Endometrium (tissue), 2 donors: ENCODE results near the gene ARL11.
A peak's percentile ranks its signal among the peaks of the same experiment; 100 is the strongest.

Source experiments
- FAIRE-seq: peaks from 2 replicates; lab custom pipeline; 2012; peaks lifted over from hg19 to GRCh38; lab: Jason Lieb, UNC
- donor health status: control.
- donor health status: control.

Gene ARL11

GRCh38 chr13:49649963-49650312 lies 21.6 kb downstream of the ARL11 start:
- FAIRE-seq, result no peak

GRCh38 chr13:49651570-49652354 lies 23.5 kb downstream of the ARL11 start:
- no peak for FAIRE-seq

DNA sequence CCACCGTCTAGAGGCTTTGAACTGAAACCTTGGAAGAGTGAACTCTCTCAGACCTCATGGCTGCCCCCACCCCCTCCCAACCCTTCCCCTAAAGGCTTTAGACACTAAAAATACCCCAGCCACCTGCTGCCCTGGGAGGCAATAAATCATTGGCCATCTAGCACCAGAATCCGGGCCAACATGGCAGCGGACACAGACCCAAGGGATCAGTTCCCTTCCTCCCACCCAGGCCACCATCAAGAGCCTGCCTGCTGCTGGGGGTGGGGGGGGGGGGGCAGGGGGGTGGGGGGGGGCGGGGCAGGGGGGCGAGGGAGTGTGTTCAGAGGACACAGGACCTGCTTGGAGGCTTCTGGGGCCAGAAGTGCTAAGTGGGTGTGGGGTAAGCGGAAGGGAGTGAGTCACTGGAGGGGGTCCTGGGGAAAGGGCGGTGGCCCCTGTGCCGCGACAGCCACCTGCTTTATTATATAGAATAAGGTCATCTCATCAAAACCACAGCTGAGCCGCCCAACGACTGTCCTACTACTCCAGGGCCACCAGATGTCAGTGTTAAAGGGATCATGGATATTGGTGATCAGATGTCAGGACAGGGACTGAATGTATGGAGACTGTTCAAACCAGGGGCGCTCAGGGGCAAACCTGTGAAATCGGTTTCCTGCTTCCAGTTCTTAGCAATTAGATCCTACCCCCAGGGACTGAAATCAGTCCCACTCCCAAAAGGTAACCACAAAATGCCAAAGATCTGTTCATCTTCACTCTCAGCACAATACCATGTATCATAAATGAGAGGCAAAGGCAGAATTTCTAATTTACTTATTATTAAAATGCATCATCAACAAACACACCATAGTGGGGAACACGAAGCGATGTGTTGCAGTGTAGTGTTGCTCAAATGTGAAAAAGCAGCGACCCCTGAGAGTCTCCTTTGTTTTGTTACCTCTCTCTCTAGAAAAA lies 24.3 kb downstream of the ARL11 start:
- no peak for FAIRE-seq

DNA sequence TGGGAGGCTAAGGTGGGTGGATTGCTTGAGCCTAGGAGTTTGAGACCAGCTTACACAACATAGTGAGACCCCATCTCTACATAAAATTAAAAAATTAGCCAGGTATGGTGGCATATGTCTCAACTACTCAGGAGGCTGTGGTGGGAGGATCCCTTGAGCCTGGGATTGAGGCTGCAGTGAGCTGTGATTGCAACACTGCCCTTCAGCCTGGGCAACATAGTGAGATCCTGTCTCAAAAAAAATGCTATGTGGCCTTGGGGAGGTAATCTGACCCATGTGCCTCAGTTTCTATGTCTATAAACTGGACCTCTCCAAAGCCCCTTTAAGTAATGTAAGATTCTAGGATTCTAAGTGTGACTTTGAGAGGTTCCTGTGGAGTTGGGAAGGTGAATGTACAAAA lies 25.2 kb downstream of the ARL11 start:
- FAIRE-seq, result no peak

DNA sequence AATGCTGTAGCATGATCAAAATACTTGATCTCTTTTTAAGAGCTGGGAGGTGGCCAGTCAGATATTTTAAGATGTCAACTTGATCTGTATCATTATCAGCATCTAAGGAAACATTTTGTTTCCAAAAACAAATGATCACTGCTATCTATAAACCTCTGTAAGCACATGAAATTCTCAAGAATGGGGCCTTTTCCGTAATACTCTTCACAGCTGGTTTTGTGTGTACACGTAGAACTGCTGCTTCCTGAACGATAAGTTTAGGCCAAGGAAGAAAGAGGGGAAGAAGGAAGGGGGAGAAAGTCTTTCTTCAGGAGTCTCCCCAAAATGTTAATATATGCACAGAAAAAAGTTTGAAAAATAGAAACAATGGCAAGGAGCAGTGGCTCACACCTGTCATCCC lies 25.7 kb downstream of the ARL11 start:
- FAIRE-seq, result no peak

DNA sequence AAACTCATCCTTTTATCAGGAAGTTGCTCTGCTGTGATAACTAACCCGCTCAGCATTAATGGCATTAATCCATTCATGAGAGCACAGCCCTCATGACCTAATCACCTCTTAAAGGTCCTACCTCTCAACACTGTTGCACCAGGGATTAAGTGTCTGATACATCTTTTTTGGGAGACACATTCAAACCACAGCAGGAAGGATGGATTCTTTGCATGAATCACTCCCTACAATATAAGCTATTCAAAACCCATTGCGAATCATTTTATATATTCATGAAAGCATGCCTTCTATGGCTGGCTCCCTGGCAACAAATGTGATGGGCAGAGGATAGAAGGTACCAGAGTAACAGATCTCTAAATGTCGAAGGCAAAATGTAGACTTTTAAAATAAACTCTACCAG lies 27.6 kb downstream of the ARL11 start:
- FAIRE-seq, result no peak

DNA sequence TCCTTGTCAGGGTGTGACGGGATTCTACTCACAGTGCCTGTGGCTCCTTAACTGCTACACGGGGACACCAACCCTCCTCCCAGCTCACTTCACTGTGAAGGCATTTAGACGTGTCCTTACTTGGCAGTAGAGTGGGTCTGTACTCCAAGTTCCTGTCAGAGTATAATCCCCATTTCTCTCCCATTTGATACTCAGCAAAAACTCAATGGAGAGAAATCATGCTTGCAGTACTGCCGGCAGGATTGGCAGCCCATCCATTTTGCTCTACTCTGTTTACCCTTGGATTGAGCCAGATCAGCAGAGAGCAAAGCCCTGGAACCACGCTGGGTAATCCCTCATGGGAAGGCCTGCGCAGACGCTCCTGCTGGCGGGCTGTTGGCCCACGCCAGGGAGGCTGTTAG lies 28.9 kb downstream of the ARL11 start:
- FAIRE-seq, result no peak

GRCh38 chr13:49664606-49665005 lies 36.3 kb downstream of the ARL11 start:
- no peak for FAIRE-seq

DNA sequence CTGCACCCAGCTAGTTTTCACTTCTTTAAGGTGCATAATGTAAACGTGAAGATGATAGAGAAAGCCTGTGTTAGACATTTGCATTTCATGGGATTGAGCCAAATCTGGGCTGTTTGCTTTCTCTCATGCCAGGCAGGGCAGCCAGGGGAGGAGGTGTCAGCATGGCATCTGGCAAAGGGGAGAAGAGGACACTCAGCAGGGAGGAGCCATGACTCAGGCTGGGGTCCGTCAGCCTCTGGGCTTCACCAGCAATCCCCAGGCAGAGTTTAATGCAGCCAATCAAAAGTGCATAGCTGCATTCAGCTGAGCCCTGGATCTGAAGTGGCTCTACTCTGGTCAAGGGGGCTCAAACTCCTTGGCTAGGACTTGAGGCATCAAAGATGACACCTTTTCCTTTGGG lies 39.5 kb downstream of the ARL11 start:
- no peak for FAIRE-seq

DNA sequence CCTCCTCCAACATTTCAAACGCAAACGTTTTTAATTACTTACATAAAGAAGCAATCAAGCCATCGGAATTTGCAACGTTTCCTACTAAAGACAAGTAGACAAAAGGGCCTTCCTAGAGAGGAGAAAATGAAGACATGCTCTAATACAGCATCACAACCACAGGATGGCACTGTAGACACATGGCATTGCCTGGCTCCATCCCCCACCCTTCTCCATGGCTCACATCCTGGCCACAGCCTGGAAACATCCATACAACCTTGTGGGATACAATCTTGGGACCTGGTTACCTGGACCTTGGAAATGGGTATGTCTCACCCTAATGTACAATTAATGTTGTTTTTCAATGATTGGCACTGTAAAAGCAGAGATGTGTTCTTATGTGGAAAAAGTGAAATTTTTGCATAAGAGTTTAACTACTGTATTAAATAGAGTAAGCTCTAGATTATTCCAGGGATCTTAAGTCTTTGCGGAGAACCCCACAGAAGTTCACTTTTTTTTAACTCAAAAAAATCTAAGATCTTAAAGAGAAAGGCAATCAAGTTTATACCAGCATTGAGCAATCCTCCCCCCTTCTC lies 41.5 kb downstream of the ARL11 start:
- peak; percentile 62 for FAIRE-seq

DNA sequence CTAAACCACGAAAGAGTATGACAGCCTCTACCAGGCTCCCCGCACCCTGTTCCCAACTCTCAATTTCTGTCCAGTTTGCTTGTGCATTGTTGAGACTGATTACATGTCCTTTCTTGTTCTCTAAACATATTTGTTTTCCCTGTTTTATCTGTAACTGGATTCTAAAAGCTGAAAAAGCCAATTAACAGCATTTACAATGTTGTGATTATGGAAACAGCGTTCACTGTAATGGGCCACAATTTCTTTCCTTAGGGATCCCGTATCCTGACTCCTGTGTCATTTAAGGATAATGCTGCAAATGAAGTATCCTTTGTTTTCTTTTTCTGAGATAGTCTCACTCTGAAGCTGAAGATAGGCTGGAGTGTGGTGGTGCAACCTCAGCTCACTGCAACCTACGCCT lies 42.5 kb downstream of the ARL11 start:
- FAIRE-seq, result no peak

GRCh38 chr13:49676581-49677298 lies 48.4 kb downstream of the ARL11 start:
- FAIRE-seq, result no peak

DNA sequence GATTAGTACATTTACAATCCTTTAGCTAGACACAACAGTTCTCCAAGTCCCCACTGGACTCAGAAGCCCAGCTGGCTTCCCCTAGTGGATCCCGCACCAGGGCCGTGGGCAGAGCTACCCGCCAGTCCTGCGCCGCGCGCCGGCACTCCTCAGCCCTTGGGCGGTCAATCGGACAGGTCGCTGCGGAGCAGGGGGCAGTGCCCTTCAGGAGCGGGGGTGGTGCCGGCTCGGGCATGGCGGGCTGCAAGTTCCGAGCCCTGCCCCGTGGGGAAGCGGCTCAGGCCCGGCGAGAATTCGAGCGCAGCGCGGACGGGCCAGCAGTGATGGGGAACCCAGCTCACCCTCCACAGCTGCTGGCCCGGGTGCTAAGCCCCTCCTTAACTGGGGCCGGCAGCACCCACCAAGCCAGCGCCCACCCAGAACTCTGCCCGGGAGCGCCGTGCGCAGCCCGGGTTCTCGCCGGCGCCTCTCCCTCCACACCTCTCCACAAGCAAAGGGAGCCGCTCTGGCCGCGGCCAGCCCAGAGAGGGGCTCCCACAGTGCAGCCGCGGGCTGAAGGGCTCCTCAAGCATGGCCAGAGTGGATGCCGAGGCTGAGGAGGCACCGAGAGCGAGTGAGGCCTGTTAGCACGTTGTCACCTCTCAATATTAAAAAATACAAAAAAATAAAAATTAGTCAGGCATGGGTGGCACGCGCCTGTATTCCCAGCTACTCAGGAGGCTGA lies 50.0 kb downstream of the ARL11 start:
- FAIRE-seq, result no peak

GRCh38 chr13:49679246-49679645 lies 50.9 kb downstream of the ARL11 start:
- no peak for FAIRE-seq

DNA sequence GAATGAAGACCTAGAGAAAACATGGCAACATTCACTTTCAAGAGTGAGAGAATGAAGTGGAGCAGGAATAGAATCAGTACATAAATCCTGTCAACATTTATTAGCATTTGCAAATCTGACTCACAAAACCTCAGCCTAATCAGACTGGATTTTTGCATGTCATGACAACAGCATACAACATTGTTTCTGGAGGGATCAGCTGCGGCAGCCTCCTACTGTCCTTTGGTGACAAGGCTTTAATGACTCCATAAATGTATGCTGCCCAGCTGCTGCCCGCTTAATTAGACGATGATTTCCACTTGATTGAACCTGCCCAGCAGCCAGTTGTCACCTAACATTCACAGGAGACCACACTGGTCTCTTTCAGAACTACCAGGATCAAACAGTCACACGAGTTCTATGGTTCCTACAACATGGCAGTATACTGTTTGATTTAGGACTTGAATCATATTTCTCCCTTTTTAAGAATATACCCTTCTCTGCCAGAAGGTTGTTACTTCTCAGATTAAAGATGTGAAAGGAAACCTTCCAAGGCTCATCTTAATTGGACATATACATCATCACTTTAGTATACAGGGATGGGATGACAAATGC lies 53.6 kb downstream of the ARL11 start:
- no peak for FAIRE-seq
